Measurements from ENCODE around the gene RAPGEF3. TPM values are rescaled to one million over a fixed set of nuclear protein-coding genes. Genes with fewer than 3 reads are reported as not detected.
A peak's percentile ranks its signal among the peaks of the same experiment; 100 is the strongest.

Gene RAPGEF3
- total and polyA plus RNA-seq, 2 donors from 2014 or later: 84.3 to 179 TPM

DNA sequence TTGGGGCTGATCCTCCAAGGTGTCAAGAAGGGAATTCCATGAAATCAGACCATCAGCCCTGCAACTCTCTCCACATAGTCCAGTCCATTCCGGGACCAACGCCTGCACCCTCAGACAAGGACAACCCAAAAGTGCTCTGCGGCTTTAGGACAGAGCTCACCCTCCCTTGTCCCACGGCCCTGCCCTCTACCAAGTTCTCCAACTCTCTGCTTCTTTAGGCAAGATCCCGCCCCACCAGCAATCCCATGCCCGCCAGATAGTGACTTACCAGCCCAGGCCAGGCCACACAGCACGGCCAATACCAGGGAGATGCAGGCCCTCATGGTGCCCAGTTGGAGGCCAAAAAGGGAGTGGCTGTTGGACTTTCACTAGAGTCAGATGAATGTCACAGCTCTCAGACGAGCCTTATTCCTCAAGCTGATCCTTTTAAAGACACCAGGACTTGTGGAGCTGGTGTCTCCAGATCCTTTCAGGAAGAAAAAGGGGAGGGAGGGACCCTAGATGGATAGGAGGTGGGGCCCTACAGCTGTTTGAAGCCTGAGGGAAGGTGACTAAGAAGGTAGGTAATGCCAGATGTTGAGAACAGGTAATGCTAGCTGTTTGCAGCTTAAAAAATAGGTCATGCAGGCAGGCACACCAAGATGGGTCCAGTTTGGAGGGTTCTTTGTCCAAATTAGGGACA is 33.4 kb downstream of the RAPGEF3 start, which contains the start of gene ENDOU:
Gene ENDOU (minus strand): TSS at position 400 of the 682 bp plus-strand sequence. CDS start 77 bp downstream, at position 323.
- H3K4me3 ChIP-seq (ENCODE audit: low read length in 3 of 3): no peak within 1 kb of the TSS
- H3K9me3 ChIP-seq (ENCODE audit: control insufficient read depth in 2 of 3, insufficient read depth in 1 of 3, low read length in 3 of 3): no peaks in the 10 kb centered on the region
- DNase-seq (no peak), FAIRE-seq (no peak)
- TF ChIP-seq, protein P1, sequence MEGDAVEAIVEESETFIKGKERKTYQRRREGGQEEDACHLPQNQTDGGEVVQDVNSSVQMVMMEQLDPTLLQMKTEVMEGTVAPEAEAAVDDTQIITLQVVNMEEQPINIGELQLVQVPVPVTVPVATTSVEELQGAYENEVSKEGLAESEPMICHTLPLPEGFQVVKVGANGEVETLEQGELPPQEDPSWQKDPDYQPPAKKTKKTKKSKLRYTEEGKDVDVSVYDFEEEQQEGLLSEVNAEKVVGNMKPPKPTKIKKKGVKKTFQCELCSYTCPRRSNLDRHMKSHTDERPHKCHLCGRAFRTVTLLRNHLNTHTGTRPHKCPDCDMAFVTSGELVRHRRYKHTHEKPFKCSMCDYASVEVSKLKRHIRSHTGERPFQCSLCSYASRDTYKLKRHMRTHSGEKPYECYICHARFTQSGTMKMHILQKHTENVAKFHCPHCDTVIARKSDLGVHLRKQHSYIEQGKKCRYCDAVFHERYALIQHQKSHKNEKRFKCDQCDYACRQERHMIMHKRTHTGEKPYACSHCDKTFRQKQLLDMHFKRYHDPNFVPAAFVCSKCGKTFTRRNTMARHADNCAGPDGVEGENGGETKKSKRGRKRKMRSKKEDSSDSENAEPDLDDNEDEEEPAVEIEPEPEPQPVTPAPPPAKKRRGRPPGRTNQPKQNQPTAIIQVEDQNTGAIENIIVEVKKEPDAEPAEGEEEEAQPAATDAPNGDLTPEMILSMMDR (IDR thresholded peaks at IDR 0.05; ENCODE audit: borderline replicate concordance, extremely low read depth, insufficient read depth): no peak
- intact Hi-C loops (cut with DNase I): no loop called here
- no peaks in the 10 kb centered on the region for H3K36me3 ChIP-seq (ENCODE audit: control insufficient read depth in 2 of 3, insufficient read depth in 3 of 3, low read length in 3 of 3)
- no peaks in the 10 kb centered on the region for H3K27me3 ChIP-seq (ENCODE audit: control insufficient read depth, insufficient read depth, low read length)
- H3K9ac ChIP-seq (ENCODE audit: low read length in 3 of 3): no peak within 1 kb of the TSS
- peaks cover 0 to 3% (median 2%) of the 10 kb centered on the region in 3 donors for H3K4me1 ChIP-seq (ENCODE audit: control insufficient read depth in 2 of 3, insufficient read depth in 2 of 3, low read depth in 1 of 3, low read length in 3 of 3)
- H3K27ac ChIP-seq (ENCODE audit: low read depth in 2 of 2, low read length in 2 of 2): peak within 1 kb of the TSS in 1 of 2 donors; percentile 13

DNA sequence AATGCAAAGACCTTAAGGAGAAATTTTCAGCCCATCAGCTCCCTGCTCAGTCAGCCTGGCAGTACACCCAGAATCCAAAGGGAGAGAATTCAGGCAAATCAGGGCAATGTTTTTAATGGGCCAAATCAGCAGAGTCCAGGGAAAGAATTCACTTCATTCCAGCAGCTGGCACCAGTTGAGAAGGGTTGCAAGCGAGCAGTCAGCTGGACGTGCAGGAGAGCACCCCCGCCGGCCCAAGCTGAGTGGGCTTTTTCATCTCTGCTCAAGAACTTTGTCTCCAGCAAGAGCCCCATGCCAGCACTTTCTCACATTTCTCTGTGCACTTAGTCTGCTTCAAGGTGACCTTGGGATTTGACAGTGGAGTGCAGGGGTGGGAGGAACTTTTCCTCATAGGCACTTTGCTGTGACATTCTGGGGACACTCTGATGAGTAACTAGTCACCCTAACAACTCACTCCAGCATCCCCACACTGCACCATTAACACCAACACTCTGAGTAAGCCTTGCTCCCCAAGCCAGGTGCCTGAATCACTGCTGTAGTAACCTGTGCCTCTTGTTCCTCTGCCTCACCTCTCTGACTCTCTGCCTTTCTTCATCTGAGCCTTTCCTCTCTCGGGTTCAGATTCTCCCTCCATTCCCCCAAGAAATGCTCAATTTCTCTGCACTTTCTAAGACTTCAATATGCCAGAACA is 35.6 kb downstream of the RAPGEF3 start:
- peak overlapping the region in 1 of 2 donors; percentile 44 for H3K27ac ChIP-seq (ENCODE audit: low read depth in 2 of 2, low read length in 2 of 2)
- intact Hi-C loops (cut with DNase I): no loop called here

DNA sequence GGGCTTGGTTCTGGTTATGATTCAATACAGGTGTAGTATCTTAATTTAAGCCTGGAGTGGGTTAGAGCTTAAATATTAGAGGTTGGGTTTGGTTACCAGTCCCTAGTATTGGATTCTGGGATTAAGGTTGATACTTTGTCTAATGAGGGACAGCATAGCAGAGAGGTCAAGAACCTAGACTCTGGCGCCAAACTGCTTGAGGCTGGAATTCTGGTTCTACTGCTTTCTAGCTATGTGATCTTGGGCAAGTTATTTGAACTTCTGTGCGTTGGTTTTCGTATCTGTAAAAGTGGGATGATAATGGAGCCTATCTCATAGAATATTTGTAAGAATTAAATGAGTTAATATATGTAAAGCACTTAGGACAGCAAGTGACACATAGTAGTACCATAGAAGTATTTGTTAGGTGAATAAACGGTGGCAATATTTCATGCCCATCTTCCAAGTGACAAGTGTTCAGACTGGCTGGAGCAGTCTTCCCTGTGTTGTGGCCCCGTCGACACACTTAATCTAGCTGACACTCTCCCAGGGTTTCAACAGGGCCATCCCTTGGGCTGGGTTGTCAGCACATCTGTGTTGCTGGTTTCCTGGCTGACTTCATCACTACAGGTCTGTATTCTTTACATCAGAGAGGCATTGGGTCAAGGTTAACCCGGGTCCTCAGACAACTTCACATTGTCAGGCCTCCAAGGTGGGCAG is 36.4 kb downstream of the RAPGEF3 start:
- FAIRE-seq (no peak), DNase-seq (peak in 1 of 5 donors; percentile 9)
- Histone ChIP-seq H3K27me3 (ENCODE audit: control insufficient read depth, insufficient read depth, low read length) (no peaks in the 10 kb centered on the region), H3K27ac (ENCODE audit: low read depth in 2 of 2, low read length in 2 of 2) (peak overlapping the region in 1 of 2 donors; percentile 44), H3K9ac (ENCODE audit: low read length in 3 of 3) (peak overlapping the region in 1 of 3 donors; percentile 12), H3K36me3 (ENCODE audit: control insufficient read depth in 2 of 3, insufficient read depth in 3 of 3, low read length in 3 of 3) (no peaks in the 10 kb centered on the region), H3K4me1 (ENCODE audit: control insufficient read depth in 2 of 3, insufficient read depth in 2 of 3, low read depth in 1 of 3, low read length in 3 of 3) (peaks cover 0 to 7% (median 0%) of the 10 kb centered on the region in 3 donors), H3K9me3 (ENCODE audit: control insufficient read depth in 2 of 3, insufficient read depth in 1 of 3, low read length in 3 of 3) (no peaks in the 10 kb centered on the region), H3K4me3 (ENCODE audit: low read length in 3 of 3) (no peak overlapping the region)
- intact Hi-C loops (cut with DNase I): no loop called here
- TF ChIP-seq, protein P1 (IDR thresholded peaks at IDR 0.05; ENCODE audit: borderline replicate concordance, extremely low read depth, insufficient read depth): no peak

More for the DNA sequence above, 35.6 kb downstream of the RAPGEF3 start:
- TF ChIP-seq, protein P1 (IDR thresholded peaks at IDR 0.05; ENCODE audit: borderline replicate concordance, extremely low read depth, insufficient read depth): no peak
- Histone ChIP-seq H3K4me3 (ENCODE audit: low read length in 3 of 3) (no peak overlapping the region), H3K4me1 (ENCODE audit: control insufficient read depth in 2 of 3, insufficient read depth in 2 of 3, low read depth in 1 of 3, low read length in 3 of 3) (peaks cover 0 to 2% (median 0%) of the 10 kb centered on the region in 3 donors), H3K9me3 (ENCODE audit: control insufficient read depth in 2 of 3, insufficient read depth in 1 of 3, low read length in 3 of 3) (no peaks in the 10 kb centered on the region), H3K27me3 (ENCODE audit: control insufficient read depth, insufficient read depth, low read length) (no peaks in the 10 kb centered on the region), H3K9ac (ENCODE audit: low read length in 3 of 3) (no peak overlapping the region), H3K36me3 (ENCODE audit: control insufficient read depth in 2 of 3, insufficient read depth in 3 of 3, low read length in 3 of 3) (no peaks in the 10 kb centered on the region)
- DNase-seq (peak in 1 of 5 donors; percentile 28), FAIRE-seq (no peak)

All from kidney (tissue), 14 donors.